H1 (cell line): Measurements from ENCODE around the gene FAM83F. TPM values are rescaled to one million over a fixed set of nuclear protein-coding genes. Genes with fewer than 3 reads are reported as not detected.

Experiments
- CTCF ChIA-PET: fragments of 300-600 bp; sonication (Branson Sonifier 250); formaldehyde crosslinking; loops from one replicate; lab custom pipeline; 2021; ENCODE audit not compliant: partially characterized antibody; lab: Charles Lee
- POLR2A ChIA-PET: fragments of 300-600 bp; sonication (Branson Sonifier 250); formaldehyde crosslinking; loops from one replicate; lab custom pipeline; 2021; ENCODE audit warnings: inconsistent platforms; ENCODE audit not compliant: partially characterized antibody; lab: Charles Lee
- DNase-seq, 2 experiments: peaks; one replicate each; pipeline versions ENCODE4 v3.0.0 to v3.0.0-alpha.2; 2010 to 2022; ENCODE audit warnings: low spot score in 2 of 2, low read depth in 1 of 2, mixed read lengths in 1 of 2
- FAIRE-seq: peaks from 2 replicates; lab custom pipeline; 2011; peaks lifted over from hg19 to GRCh38; lab: Jason Lieb, UNC
- H2AFZ ChIP-seq: 2 replicates; pipeline ENCODE4 v1.8.1; 2012; ENCODE audit warnings: low read length, inconsistent platforms
- H2AK5ac ChIP-seq: 2 replicates; pipeline ENCODE4 v1.6.1; 2013; ENCODE audit warnings: low read depth, low read length
- H2BK120ac ChIP-seq: replicated peaks from 2 replicates; pipeline ENCODE3; 2013; ENCODE audit warnings: low read depth, low read length, inconsistent platforms
- H2BK12ac ChIP-seq: 2 replicates; pipeline ENCODE4 v1.6.1; 2013; ENCODE audit warnings: low read depth, low read length
- H2BK15ac ChIP-seq: 2 replicates; pipeline ENCODE4 v1.6.1; 2013; ENCODE audit warnings: low read length
- H2BK20ac ChIP-seq: 2 replicates; pipeline ENCODE4 v1.6.1; 2013; ENCODE audit warnings: low read length
- H2BK5ac ChIP-seq: 2 replicates; pipeline ENCODE4 v1.6.1; 2013; ENCODE audit warnings: low read depth, low read length
- H3K14ac ChIP-seq: 2 replicates; pipeline ENCODE4 v1.6.1; 2013; ENCODE audit warnings: inconsistent platforms; ENCODE audit not compliant: insufficient read length
- H3K18ac ChIP-seq: 2 replicates; pipeline ENCODE4 v1.6.1; 2013; ENCODE audit warnings: low read length; ENCODE audit errors: extremely low read depth
- H3K23ac ChIP-seq: 2 replicates; pipeline ENCODE4 v1.6.1; 2013; ENCODE audit warnings: inconsistent platforms; ENCODE audit not compliant: insufficient read length
- H3K23me2 ChIP-seq: 2 replicates; pipeline ENCODE4 v1.6.1; 2013; ENCODE audit warnings: low read depth, low read length
- H3K27ac ChIP-seq: 2 replicates; pipeline ENCODE4 v1.6.1; 2011; ENCODE audit warnings: low read depth, low read length, inconsistent platforms
- H3K27me3 ChIP-seq, 4 experiments: replicated peaks in 1 of 4; 1 replicate in 1 of 4; 2 replicates in 3 of 4; pipeline versions ENCODE4 v1.6.1 to v1.8.1; 2011 to 2013; ENCODE audit warnings: low read length in 3 of 4, mild to moderate bottlenecking in 3 of 4, inconsistent platforms in 2 of 4, mixed read lengths in 2 of 4, moderate library complexity in 1 of 4; ENCODE audit not compliant: control insufficient read depth in 3 of 4, insufficient read depth in 3 of 4; ENCODE audit errors: extremely low read depth in 1 of 4
- H3K36me3 ChIP-seq, 4 experiments: 2 replicates each; pipeline versions ENCODE4 v1.6.1 to v1.8.1; 2011 to 2013; ENCODE audit warnings: mild to moderate bottlenecking in 4 of 4, low read length in 3 of 4, moderate library complexity in 2 of 4, control low read depth in 1 of 4, inconsistent platforms in 1 of 4; ENCODE audit not compliant: insufficient read depth in 4 of 4, control insufficient read depth in 2 of 4
- H3K4ac ChIP-seq: replicated peaks from 2 replicates; pipeline ENCODE3; 2013; ENCODE audit warnings: low read length, low read depth, mixed read lengths, inconsistent platforms; ENCODE audit not compliant: insufficient read length
- H3K4me1 ChIP-seq, 4 experiments: replicated peaks in 1 of 4; 1 replicate in 1 of 4; 2 replicates in 3 of 4; pipeline versions ENCODE4 v1.6.1 to v1.8.1; 2011 to 2013; ENCODE audit warnings: low read length in 3 of 4, inconsistent platforms in 2 of 4, mixed read lengths in 1 of 4; ENCODE audit not compliant: insufficient read depth in 4 of 4, control insufficient read depth in 3 of 4
- H3K4me2 ChIP-seq, 2 experiments: 2 replicates each; pipeline versions ENCODE4 v1.6.1 to v1.8.1; 2011 to 2013; ENCODE audit warnings: low read depth in 2 of 2, low read length in 2 of 2, control low read depth in 1 of 2, inconsistent platforms in 1 of 2, mild to moderate bottlenecking in 1 of 2; ENCODE audit not compliant: insufficient read depth in 1 of 2
- H3K4me3 ChIP-seq, 4 experiments: fragments of 200-600, 300-600 bp in 1 of 4; sonication (generic), shearing (Covaris generic), sonication (Bioruptor Twin) in 1 of 4; 2 replicates each; pipeline versions ENCODE4 v1.5.1 to v1.8.1; 2011 to 2016; ENCODE audit warnings: low read length in 4 of 4, low read depth in 3 of 4, control low read depth in 2 of 4, inconsistent platforms in 2 of 4, mild to moderate bottlenecking in 2 of 4, mixed read lengths in 1 of 4, moderate library complexity in 1 of 4; ENCODE audit not compliant: insufficient read depth in 2 of 4; ENCODE audit errors: extremely low read depth in 1 of 4
- H3K56ac ChIP-seq: replicated peaks from 2 replicates; pipeline ENCODE3; 2013; ENCODE audit warnings: low read depth, mild to moderate bottlenecking, mixed read lengths, low read length, inconsistent platforms; ENCODE audit not compliant: insufficient read length
- H3K79me1 ChIP-seq: 2 replicates; pipeline ENCODE4 v1.6.1; 2013; ENCODE audit warnings: low read depth, low read length, control low read depth
- H3K79me2 ChIP-seq, 2 experiments: 2 replicates each; pipeline versions ENCODE4 v1.6.1 to v1.8.1; 2012 to 2013; ENCODE audit warnings: low read length in 2 of 2, mild to moderate bottlenecking in 2 of 2, inconsistent platforms in 1 of 2; ENCODE audit not compliant: insufficient read depth in 2 of 2, control insufficient read depth in 1 of 2
- H3K9ac ChIP-seq, 4 experiments: replicated peaks in 1 of 4; 1 replicate in 1 of 4; 2 replicates in 3 of 4; pipeline versions ENCODE4 v1.6.1 to v1.8.1; 2011 to 2013; ENCODE audit warnings: low read depth in 3 of 4, low read length in 3 of 4, control low read depth in 2 of 4, mild to moderate bottlenecking in 2 of 4, moderate library complexity in 2 of 4, inconsistent platforms in 1 of 4; ENCODE audit errors: extremely low read depth in 1 of 4
- H3K9me3 ChIP-seq, 2 experiments: 2 replicates each; pipeline versions ENCODE4 v1.6.1 to v1.8.1; 2012 to 2013; ENCODE audit warnings: mild to moderate bottlenecking in 2 of 2, moderate library complexity in 2 of 2, control low read depth in 1 of 2, inconsistent platforms in 1 of 2, low read depth in 1 of 2, low read length in 1 of 2, mixed read lengths in 1 of 2; ENCODE audit not compliant: insufficient read depth in 2 of 2
- H4K20me1 ChIP-seq, 2 experiments: replicated peaks in 1 of 2; 2 replicates each; pipeline versions ENCODE3 to v1.8.1; 2011 to 2013; ENCODE audit warnings: inconsistent platforms in 2 of 2, low read length in 2 of 2, mild to moderate bottlenecking in 1 of 2; ENCODE audit not compliant: insufficient read depth in 2 of 2, control insufficient read depth in 1 of 2
- H4K5ac ChIP-seq: 2 replicates; pipeline ENCODE4 v1.6.1; 2013; ENCODE audit warnings: low read length, low read depth, mixed read lengths, inconsistent platforms; ENCODE audit not compliant: insufficient read length
- H4K8ac ChIP-seq: 2 replicates; pipeline ENCODE4 v1.8.0; 2013; ENCODE audit warnings: mild to moderate bottlenecking, moderate library complexity, low read length, inconsistent platforms; ENCODE audit not compliant: insufficient read depth; ENCODE audit errors: extremely low read depth
- H4K91ac ChIP-seq: replicated peaks from 2 replicates; pipeline ENCODE3; 2013; ENCODE audit warnings: low read length, mixed read lengths, inconsistent platforms; ENCODE audit not compliant: insufficient read length
- SAP30 ChIP-seq: fragments of 300-600 bp; sonication (generic); IDR thresholded peaks from 2 replicates; pipeline ENCODE4 v1.7.1; 2012; ENCODE audit warnings: low read length, moderate library complexity, mild to moderate bottlenecking, inconsistent platforms; ENCODE audit not compliant: insufficient read depth, insufficient replicate concordance
- WGBS, 2 experiments: shearing (Covaris generic) in 1 of 2; methylation state at CpG; one replicate each; pipeline versions ENCODE4 v1.1.6 to v1.1.7; 2013 to 2015; ENCODE audit warnings: low lambda C conversion rate in 2 of 2, mixed read lengths in 2 of 2, inconsistent platforms in 1 of 2, low coverage in 1 of 2, missing lambda C conversion rate in 1 of 2; ENCODE audit not compliant: insufficient replicate concordance in 2 of 2, insufficient coverage in 1 of 2, insufficient read length in 1 of 2; ENCODE audit errors: extremely low coverage in 1 of 2, missing lambda C conversion rate in 1 of 2; 5-methylcytosine and 5-hydroxymethylcytosine counted together
- polyA plus RNA-seq, 7 experiments: library from polyadenylated mRNA; depleted of rRNA in 3 of 7; stranded (reverse) in 5 of 7; unstranded in 2 of 7; fragments of >200 nt in 5 of 7; fragments of 200-250 nt in 2 of 7; gene quantifications; 1 replicate in 5 of 7; 2 replicates in 1 of 7; 4 replicates in 1 of 7; pipeline versions ENCODE4 v1.2.1 to v1.2.3, GENCODE V29; 2011 to 2013; ENCODE audit warnings: missing spikeins in 2 of 7, mixed read lengths in 2 of 7
- total RNA-seq: library from RNA; stranded (reverse); fragmentation: NEBNext Ultra II Directional; extraction: Animal tissue kit (Norgen Biotek cat#: 25700); gene quantifications from 2 replicates; pipeline ENCODE4 v1.2.1, GENCODE V29; 2021

Gene FAM83F
- total and polyA plus RNA-seq, 2 of the 8 experiments (the other 6 are each of a cell fraction or from before 2014, with no cell fraction given): 8.6 to 18.9 TPM

GRCh38 chr22:39946126-39946502, 48.6 kb upstream of the FAM83F start:
- Histone ChIP-seq H3K79me1 (no peaks in the 10 kb centered on the region), H3K18ac (no peak overlapping the region), H2BK15ac (no peak overlapping the region), H3K4ac (no peak overlapping the region), H3K36me3 (no peaks in the 10 kb centered on the region), H3K4me2 (no peak overlapping the region), H3K56ac (no peak overlapping the region), H2AFZ (no peak overlapping the region), H3K23ac (no peak overlapping the region), H3K27ac (no peak overlapping the region), H3K27me3 (no peaks in the 10 kb centered on the region; a peak in 1 of 7 replicates), H4K5ac (no peak overlapping the region), H3K23me2 (no peaks in the 10 kb centered on the region), H3K9me3 (no peaks in the 10 kb centered on the region), H3K79me2 (no peaks in the 10 kb centered on the region), H2BK5ac (no peak overlapping the region), H4K91ac (no peak overlapping the region), H3K4me1 (peaks cover 8 to 23% (median 14%) of the 10 kb centered on the region in 4 experiments; a peak in 5 of 7 replicates), H4K8ac (no peak overlapping the region), H4K20me1 (no peaks in the 10 kb centered on the region), H2BK20ac (no peak overlapping the region), H2AK5ac (no peak overlapping the region), H3K9ac (no peak overlapping the region), H2BK120ac (no peak overlapping the region), H2BK12ac (no peak overlapping the region), H3K14ac (no peak overlapping the region), H3K4me3 (no peak overlapping the region)
- no peak for DNase-seq
- POLR2A ChIA-PET: interaction anchor here (0.6 kb wide), 1 partner anchor 20 kb away, joined by 3 read pairs; no protein-coding TSS in a partner anchor
- 99% methylated on average over 4 of the region's 4 CpGs; no CpG with 5 or more reads in 1 of the 2 experiments for WGBS, 2 experiments
- no peak for FAIRE-seq
- TF ChIP-seq SAP30: no peak
- CTCF ChIA-PET: interaction anchor here (0.6 to 7.0 kb wide), 8 partner anchors 8 to 709 kb away, joined by 3 to 66 read pairs (median 4); partner anchors contain the start of gene TMA7B
